ENCODE measurements around the gene ADGRF3. TPM values are rescaled to one million over a fixed set of nuclear protein-coding genes. Genes with fewer than 3 reads are reported as not detected.

ADGRF3 gene
- total RNA-seq, 4 donors from 2014 or later = 4.1 TPM; not detected in 3

GRCh38 chr2:26347286-26347865 is 787 bp upstream of the ADGRF3 start:
- H3K27ac ChIP-seq = peak overlapping the region; percentile 91 to 97 (median 96)
- H3K9me3 ChIP-seq = no peaks in the 10 kb centered on the region
- no peaks in the 10 kb centered on the region for H3K27me3 ChIP-seq
- DNase-seq = no peak
- peak overlapping the region; percentile 76 to 89 (median 88) for H3K4me3 ChIP-seq
- peaks cover 0 to 26% (median 10%) of the 10 kb centered on the region in 4 donors for H3K4me1 ChIP-seq
- H3K36me3 ChIP-seq = no peaks in the 10 kb centered on the region
- TF ChIP-seq POLR2A (IDR thresholded peaks at IDR 0.05) (no peak), CTCF (IDR thresholded peaks at IDR 0.05) (no peak)

GRCh38 chr2:26345545-26346453 is 790 bp downstream of the ADGRF3 start, which contains the start of gene SELENOI:
SELENOI (plus strand) TSS chr2:26346143; CDS start chr2:26346233, 90 bp downstream.
- Histone ChIP-seq H3K27me3 (no peaks in the 10 kb centered on the region), H3K4me3 (peak within 1 kb of the TSS; percentile 76 to 89 (median 88)), H3K4me1 (peaks cover 0 to 26% (median 10%) of the 10 kb centered on the region in 4 donors), H3K27ac (peak within 1 kb of the TSS; percentile 91 to 97 (median 96)), H3K9me3 (no peaks in the 10 kb centered on the region), H3K36me3 (no peaks in the 10 kb centered on the region)
- no peak for TF ChIP-seq CTCF (IDR thresholded peaks at IDR 0.05)
- peak; percentile 77 to 86 for TF ChIP-seq POLR2A (IDR thresholded peaks at IDR 0.05)
- DNase-seq = peak; percentile 97 to 99 (median 99)

GRCh38 chr2:26345283-26345544 is 1.4 kb downstream of the ADGRF3 start:
- no peak for DNase-seq
- peak overlapping the region; percentile 76 to 89 (median 88) for H3K4me3 ChIP-seq
- no peaks in the 10 kb centered on the region for H3K27me3 ChIP-seq
- no peak for TF ChIP-seq POLR2A (IDR thresholded peaks at IDR 0.05)
- no peak for TF ChIP-seq CTCF (IDR thresholded peaks at IDR 0.05)
- no peaks in the 10 kb centered on the region for H3K9me3 ChIP-seq
- peaks cover 0 to 26% (median 10%) of the 10 kb centered on the region in 4 donors for H3K4me1 ChIP-seq
- H3K27ac ChIP-seq = peak overlapping the region; percentile 91 to 97 (median 96)
- no peaks in the 10 kb centered on the region for H3K36me3 ChIP-seq

- Histone ChIP-seq H3K27ac (peak overlapping the region; percentile 91 to 97 (median 96)), H3K27me3 (no peaks in the 10 kb centered on the region), H3K4me1 (peaks cover 0 to 26% (median 10%) of the 10 kb centered on the region in 4 donors), H3K4me3 (peak overlapping the region; percentile 76 to 89 (median 88)), H3K9me3 (no peaks in the 10 kb centered on the region), H3K36me3 (no peaks in the 10 kb centered on the region)
- DNase-seq = peak in 2 of 3 donors; percentile 62 to 76
- TF ChIP-seq CTCF (IDR thresholded peaks at IDR 0.05) (no peak), POLR2A (IDR thresholded peaks at IDR 0.05) (no peak)
Measured at GRCh38 chr2:26344581-26345282, 1.9 kb downstream of the ADGRF3 start.

DNA sequence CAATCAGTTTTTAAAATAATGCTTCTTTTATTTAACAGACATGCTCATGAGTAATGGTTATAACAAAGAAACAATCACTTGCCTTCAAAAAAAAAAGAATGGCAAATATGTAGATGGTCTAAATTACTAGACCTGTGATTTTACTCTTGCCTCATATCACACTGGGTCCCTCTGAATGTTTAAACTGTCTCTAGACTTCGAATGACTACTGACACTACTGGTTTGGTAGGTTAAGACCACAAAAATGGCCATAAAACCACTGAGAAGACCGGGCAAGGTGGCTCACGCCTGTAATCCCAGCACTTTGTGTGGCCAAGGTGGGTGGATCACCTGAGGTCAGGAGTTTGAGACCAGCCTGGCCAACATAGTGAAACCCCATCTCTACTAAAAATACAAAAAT is 5.8 kb downstream of the ADGRF3 start:
- H3K27ac ChIP-seq = no peak overlapping the region
- TF ChIP-seq CTCF (IDR thresholded peaks at IDR 0.05) = no peak
- TF ChIP-seq POLR2A (IDR thresholded peaks at IDR 0.05) = no peak
- no peaks in the 10 kb centered on the region for H3K9me3 ChIP-seq
- peaks cover 0 to 12% (median 6%) of the 10 kb centered on the region in 4 donors for H3K4me1 ChIP-seq
- H3K27me3 ChIP-seq = no peaks in the 10 kb centered on the region
- no peak overlapping the region for H3K4me3 ChIP-seq
- H3K36me3 ChIP-seq = no peaks in the 10 kb centered on the region
- DNase-seq = no peak

All from Peyer's patch (tissue), 4 donors.